Right lobe of liver (tissue), 4 donors: ENCODE results near the gene DSCAM.

Experiments
- CTCF ChIP-seq, 4 donors: fragments of 200-600 bp in 3 of 4; fragments of 450-650 bp in 1 of 4; IDR thresholded peaks; one replicate each; pipeline versions ENCODE4 v1.5.1 to v1.8.0; 2016 to 2022; ENCODE audit warnings: antibody characterized with exemption in 4 of 4, mild to moderate bottlenecking in 2 of 4
- POLR2A ChIP-seq: fragments of 450-650 bp; IDR thresholded peaks from one replicate; pipeline ENCODE4 v1.6.1; 2017; ENCODE audit warnings: antibody characterized with exemption, mild to moderate bottlenecking
- donor health status: DM: no; HTN: no; CAD: no.
- donor health status: DM: no; HTN: no; CAD: no.
- donor health status: DM: no; HTN: yes; CAD: no.

- TF ChIP-seq CTCF (IDR thresholded peaks at IDR 0.05) (no peak), POLR2A (no peak)
These were observed 659.7 kb downstream of the DSCAM start for GRCh38 chr21:40187244-40187643.
